K562 (cell line): ENCODE measurements around the gene COPS6. TPM values are rescaled to one million over a fixed set of nuclear protein-coding genes. Genes with fewer than 3 reads are reported as not detected.

Experiments
- CREB5 ChIP-seq: fragments of 250-450 bp; sonication (Bioruptor Pico); IDR thresholded peaks from 2 replicates; pipeline ENCODE4 v1.5.0; 2020; ENCODE audit warnings: mild to moderate bottlenecking
- DACH1 ChIP-seq: fragments of 450-650 bp; IDR thresholded peaks from 2 replicates; pipeline ENCODE4 v1.6.1; 2018; ENCODE audit not compliant: partially characterized antibody
- EZH2 ChIP-seq: IDR thresholded peaks from 2 replicates; pipeline ENCODE4 v1.6.1; 2012; ENCODE audit warnings: low read depth, mild to moderate bottlenecking, inconsistent platforms, low read length, borderline replicate concordance
- GABPB1 ChIP-seq: sonication (generic); formaldehyde crosslinking; IDR thresholded peaks from 2 replicates; pipeline ENCODE4 v1.8.0; 2022; ENCODE audit warnings: mild to moderate bottlenecking, missing genetic modification reagents
- HDAC2 ChIP-seq: fragments of 450-650 bp; IDR thresholded peaks from 2 replicates; pipeline ENCODE4 v1.6.1; 2016; ENCODE audit warnings: mild to moderate bottlenecking
- HIVEP1 ChIP-seq: fragments of 250-450 bp; sonication (Bioruptor Pico); IDR thresholded peaks from 2 replicates; pipeline ENCODE4 v1.4.0; 2020; ENCODE audit warnings: mild to moderate bottlenecking
- HOMEZ ChIP-seq: fragments of 250-450 bp; sonication (Bioruptor Pico); IDR thresholded peaks from 2 replicates; pipeline ENCODE4 v1.4.0; 2020; ENCODE audit warnings: mild to moderate bottlenecking, moderate library complexity
- MAFG ChIP-seq: fragments of 450-650 bp; conservative IDR thresholded peaks from 2 replicates; pipeline ENCODE4 v1.6.1; 2016; ENCODE audit warnings: missing genetic modification characterization, missing compliant biosample characterization
- MCM5 ChIP-seq: fragments of 450-650 bp; IDR thresholded peaks from 2 replicates; pipeline ENCODE4 v1.6.1; 2016; ENCODE audit warnings: low read depth
- MECOM ChIP-seq: fragments of 250-450 bp; sonication (Bioruptor Pico); IDR thresholded peaks from 2 replicates; pipeline ENCODE4 v1.8.0; 2022; ENCODE audit warnings: inconsistent platforms
- RBM22 ChIP-seq: fragments of 200-400 bp; formaldehyde crosslinking; IDR thresholded peaks from 2 replicates; pipeline ENCODE4 v1.6.1; 2018; ENCODE audit warnings: low read length, low read depth; ENCODE audit not compliant: poor library complexity, severe bottlenecking
- SRSF9 ChIP-seq: fragments of 200-400 bp; formaldehyde crosslinking; IDR thresholded peaks from 2 replicates; pipeline ENCODE4 v1.6.1; 2017; ENCODE audit warnings: low read depth, low read length, borderline replicate concordance
- STAT5B ChIP-seq: fragments of 250-450 bp; sonication (Bioruptor Pico); IDR thresholded peaks from 2 replicates; pipeline ENCODE4 v1.8.0; 2021; ENCODE audit warnings: mild to moderate bottlenecking, inconsistent platforms
- TGIF2 ChIP-seq: sonication (generic); formaldehyde crosslinking; IDR thresholded peaks from 2 replicates; pipeline ENCODE4 v1.8.1; 2022; ENCODE audit warnings: mild to moderate bottlenecking, missing genetic modification reagents, moderate library complexity
- THRAP3 ChIP-seq: fragments of 450-650 bp; IDR thresholded peaks from 2 replicates; pipeline ENCODE4 v1.6.1; 2016; ENCODE audit warnings: mild to moderate bottlenecking, inconsistent platforms, borderline replicate concordance
- ZKSCAN8 ChIP-seq: fragments of 200-800 bp; sonication (Bioruptor generic); IDR thresholded peaks from 2 replicates; pipeline ENCODE4 v1.6.1; 2016; ENCODE audit warnings: missing genetic modification characterization, missing compliant biosample characterization
- ZNF408 ChIP-seq: fragments of 250-450 bp; sonication (Bioruptor Pico); IDR thresholded peaks from 2 replicates; pipeline ENCODE4 v1.4.0; 2020; ENCODE audit warnings: low read depth, mild to moderate bottlenecking, moderate library complexity
- ZNF551 ChIP-seq: fragments of 250-450 bp; sonication (Bioruptor Pico); IDR thresholded peaks from 2 replicates; pipeline ENCODE4 v1.5.0; 2021; ENCODE audit warnings: mild to moderate bottlenecking, moderate library complexity
- ZNF584 ChIP-seq: fragments of 200-800 bp; sonication (Bioruptor generic); IDR thresholded peaks from 2 replicates; pipeline ENCODE4 v1.6.1; 2016; ENCODE audit warnings: low read depth, mild to moderate bottlenecking, missing genetic modification characterization, missing compliant biosample characterization
- ZZZ3 ChIP-seq: fragments of 450-650 bp; IDR thresholded peaks from 2 replicates; pipeline ENCODE4 v1.6.1; 2016; ENCODE audit warnings: antibody characterized with exemption, mild to moderate bottlenecking, moderate library complexity
- polyA plus RNA-seq, 8 experiments: library from polyadenylated mRNA; depleted of rRNA in 4 of 8; stranded (reverse) in 5 of 8; unstranded in 3 of 8; fragments of >200 nt; fragmentation: Nextera tagmentation in 2 of 8; fragmentation: Illumina TruSeq in 1 of 8; extraction: Ambion mirVana in 2 of 8; extraction: Trizol in 1 of 8; gene quantifications; 2 replicates each; pipeline versions ENCODE4 v1.2.1 to v1.2.3, GENCODE V29; 2011 to 2014; ENCODE audit warnings: inconsistent platforms in 1 of 8, missing spikeins in 1 of 8
- total RNA-seq, 7 experiments: library from RNA; depleted of rRNA in 6 of 7; stranded (reverse); fragments of >200 nt in 6 of 7; fragmentation: Illumina TruSeq in 2 of 7; extraction: Trizol in 2 of 7; gene quantifications; 2 replicates each; pipeline versions ENCODE4 v1.2.1 to v1.2.3, GENCODE V29; 2011 to 2021; ENCODE audit warnings: low replicate concordance in 1 of 7
- TF ChIP-seq, protein P1 (sequence below): fragments of 250-450 bp; sonication (Bioruptor Pico); IDR thresholded peaks from 2 replicates; pipeline ENCODE4 v1.5.0; 2021
- TF ChIP-seq, protein P2 (sequence below): conservative IDR thresholded peaks from 2 replicates; pipeline ENCODE4 v1.6.1; 2011; ENCODE audit warnings: low read depth, mild to moderate bottlenecking, low read length; ENCODE audit not compliant: control insufficient read depth
- TF ChIP-seq, protein P3 (sequence below): sonication (generic); IDR thresholded peaks from 2 replicates; pipeline ENCODE4 v1.6.1; 2016

Gene COPS6
- total and polyA plus RNA-seq, 9 of the 15 experiments (the other 6 are each of a cell fraction or from before 2014, with no cell fraction given): 63.0 to 331 (median 168) TPM

DNA sequence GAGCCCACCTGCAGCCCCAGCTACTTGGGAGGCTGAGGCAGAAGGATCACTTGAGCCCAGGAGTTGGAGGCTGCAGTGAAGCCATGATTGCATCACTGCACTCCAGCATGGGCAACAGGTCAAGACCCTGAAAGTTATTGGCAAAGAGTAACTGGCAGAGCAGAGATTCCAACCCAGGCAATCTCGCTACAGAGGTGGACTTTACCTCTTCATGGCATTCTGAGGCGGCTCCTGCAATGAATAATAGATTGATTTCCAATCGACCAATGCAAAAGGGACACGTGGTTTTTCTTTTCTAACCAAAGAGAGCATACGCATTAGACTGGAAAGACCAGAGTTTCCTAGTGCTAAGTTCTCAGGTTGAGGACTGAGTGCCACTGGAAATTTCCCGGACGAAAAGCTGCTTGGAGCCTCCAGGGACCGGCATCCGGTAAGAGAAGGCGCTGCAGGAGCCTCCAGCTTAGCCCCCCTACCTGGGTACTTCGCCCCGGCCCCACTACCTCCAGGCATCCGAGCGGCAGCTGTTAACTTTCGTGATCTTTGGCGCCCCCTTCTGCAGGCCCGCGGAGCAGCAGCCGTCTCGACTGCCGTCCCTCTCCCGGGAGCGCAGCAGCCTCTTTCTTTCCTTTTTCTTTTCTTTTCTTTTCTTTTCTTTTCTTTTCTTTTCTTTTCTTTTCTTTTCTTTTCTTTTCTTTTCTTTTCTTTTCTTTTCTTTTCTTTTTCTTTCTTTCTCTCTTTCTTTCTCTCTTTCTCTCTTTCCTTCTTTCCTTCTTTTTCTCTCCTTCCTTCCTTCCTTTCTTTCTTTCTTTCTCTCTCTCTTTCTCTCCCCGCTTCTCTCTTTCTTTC, 42.1 kb downstream of the COPS6 start (continued):
- no peak for TF ChIP-seq MCM5
- TF ChIP-seq ZNF408: no peak
- no peak for TF ChIP-seq SRSF9
- TF ChIP-seq, protein P1, sequence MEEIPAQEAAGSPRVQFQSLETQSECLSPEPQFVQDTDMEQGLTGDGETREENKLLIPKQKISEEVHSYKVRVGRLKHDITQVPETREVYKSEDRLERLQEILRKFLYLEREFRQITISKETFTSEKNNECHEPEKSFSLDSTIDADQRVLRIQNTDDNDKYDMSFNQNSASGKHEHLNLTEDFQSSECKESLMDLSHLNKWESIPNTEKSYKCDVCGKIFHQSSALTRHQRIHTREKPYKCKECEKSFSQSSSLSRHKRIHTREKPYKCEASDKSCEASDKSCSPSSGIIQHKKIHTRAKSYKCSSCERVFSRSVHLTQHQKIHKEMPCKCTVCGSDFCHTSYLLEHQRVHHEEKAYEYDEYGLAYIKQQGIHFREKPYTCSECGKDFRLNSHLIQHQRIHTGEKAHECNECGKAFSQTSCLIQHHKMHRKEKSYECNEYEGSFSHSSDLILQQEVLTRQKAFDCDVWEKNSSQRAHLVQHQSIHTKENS: no peak
- TF ChIP-seq THRAP3: peak; percentile 85
- TF ChIP-seq RBM22: no peak
- TF ChIP-seq ZKSCAN8 (CRISPR knock-in tag): no peak
- no peak for TF ChIP-seq EZH2
- TF ChIP-seq, protein P2, sequence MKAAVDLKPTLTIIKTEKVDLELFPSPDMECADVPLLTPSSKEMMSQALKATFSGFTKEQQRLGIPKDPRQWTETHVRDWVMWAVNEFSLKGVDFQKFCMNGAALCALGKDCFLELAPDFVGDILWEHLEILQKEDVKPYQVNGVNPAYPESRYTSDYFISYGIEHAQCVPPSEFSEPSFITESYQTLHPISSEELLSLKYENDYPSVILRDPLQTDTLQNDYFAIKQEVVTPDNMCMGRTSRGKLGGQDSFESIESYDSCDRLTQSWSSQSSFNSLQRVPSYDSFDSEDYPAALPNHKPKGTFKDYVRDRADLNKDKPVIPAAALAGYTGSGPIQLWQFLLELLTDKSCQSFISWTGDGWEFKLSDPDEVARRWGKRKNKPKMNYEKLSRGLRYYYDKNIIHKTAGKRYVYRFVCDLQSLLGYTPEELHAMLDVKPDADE: no peak
- TF ChIP-seq, protein P3, sequence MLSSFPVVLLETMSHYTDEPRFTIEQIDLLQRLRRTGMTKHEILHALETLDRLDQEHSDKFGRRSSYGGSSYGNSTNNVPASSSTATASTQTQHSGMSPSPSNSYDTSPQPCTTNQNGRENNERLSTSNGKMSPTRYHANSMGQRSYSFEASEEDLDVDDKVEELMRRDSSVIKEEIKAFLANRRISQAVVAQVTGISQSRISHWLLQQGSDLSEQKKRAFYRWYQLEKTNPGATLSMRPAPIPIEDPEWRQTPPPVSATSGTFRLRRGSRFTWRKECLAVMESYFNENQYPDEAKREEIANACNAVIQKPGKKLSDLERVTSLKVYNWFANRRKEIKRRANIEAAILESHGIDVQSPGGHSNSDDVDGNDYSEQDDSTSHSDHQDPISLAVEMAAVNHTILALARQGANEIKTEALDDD: no peak
- TF ChIP-seq HOMEZ (CRISPR knock-in tag): no peak
- peak; percentile 17; the same call in 1 of the 2 replicates for TF ChIP-seq HDAC2
- TF ChIP-seq DACH1: no peak
- no peak for TF ChIP-seq HIVEP1 (CRISPR knock-in tag)
- no peak for TF ChIP-seq ZNF584 (CRISPR knock-in tag)
- TF ChIP-seq GABPB1 (CRISPR knock-in tag): peak; percentile 34; the same call in 1 of the 2 replicates
- TF ChIP-seq MECOM: no peak
- TF ChIP-seq CREB5 (CRISPR knock-in tag): no peak
- TF ChIP-seq MAFG (tag): no peak
- TF ChIP-seq ZNF551 (CRISPR knock-in tag): no peak
- no peak for TF ChIP-seq TGIF2 (CRISPR knock-in tag)
- TF ChIP-seq ZZZ3: no peak
- TF ChIP-seq STAT5B: no peak
